22Rv1 (cell line): ENCODE results near the gene DHDH.

Source experiments
- CTCF ChIP-seq: fragments of 450-650 bp; IDR thresholded peaks from 2 replicates; pipeline ENCODE4 v1.5.1; 2017; ENCODE audit warnings: mild to moderate bottlenecking
- ZFX ChIP-seq: fragments of 450-650 bp; IDR thresholded peaks from 2 replicates; pipeline ENCODE4 v1.6.1; 2017; ENCODE audit warnings: antibody characterized with exemption, borderline replicate concordance

GRCh38 chr19:48934837-48935236 is 1.3 kb downstream of the DHDH start:
- TF ChIP-seq CTCF (no peak), ZFX (no peak)
